Right cardiac atrium (tissue), 5 donors: ENCODE results near the gene CFAP69. TPM values are rescaled to one million over a fixed set of nuclear protein-coding genes. Genes with fewer than 3 reads are reported as not detected.

Experiments
- ATAC-seq, 2 donors: fragments of 200-7000 bp; cut with Tn5 transposase; one replicate each; pipeline versions ENCODE4 v1.8.0 to v1.9.1; 2020; ENCODE audit warnings: moderate library complexity in 2 of 2, mild to moderate bottlenecking in 1 of 2
- DNase-seq, 3 donors: peaks; one replicate each; pipeline ENCODE4 v3.0.0-alpha.2; 2020
- H3K27ac ChIP-seq: one replicate; pipeline ENCODE4 v1.5.1; 2013; ENCODE audit warnings: mild to moderate bottlenecking, low read length, control low read depth, moderate library complexity
- H3K27me3 ChIP-seq: one replicate; pipeline ENCODE4 v1.6.1; 2013; ENCODE audit not compliant: control insufficient read depth, insufficient read depth
- H3K4me1 ChIP-seq: one replicate; pipeline ENCODE4 v1.6.1; 2013; ENCODE audit warnings: low read length; ENCODE audit not compliant: control insufficient read depth, insufficient read depth
- H3K4me3 ChIP-seq: one replicate; pipeline ENCODE4 v1.5.1; 2013; ENCODE audit warnings: low read length, control low read depth
- H3K9me3 ChIP-seq: one replicate; pipeline ENCODE4 v1.6.1; 2013; ENCODE audit warnings: low read length; ENCODE audit not compliant: control insufficient read depth
- WGBS: extraction: QIAGEN DNeasy Blood & Tissue Kit; methylation state at CpG from one replicate; pipeline ENCODE4 v1.1.7; 2013; 5-methylcytosine and 5-hydroxymethylcytosine counted together
- intact Hi-C, 4 donors: fragments of 100-400 bp; cut with DNase I; formaldehyde crosslinking; loops; one replicate each; pipeline versions ENCODE4 v1.11.0 to v1.14.0; 2022 to 2023
- polyA plus RNA-seq: library from polyadenylated mRNA; stranded (reverse); fragments of 200-250 nt; gene quantifications from one replicate; pipeline ENCODE4 v1.2.3, GENCODE V29; 2013
- total RNA-seq, 4 donors: library from RNA; stranded (reverse); fragmentation: NEBNext Ultra II Directional; extraction: Animal tissue kit (Norgen Biotek cat#: 25700); gene quantifications; one replicate each; pipeline ENCODE4 v1.2.1, GENCODE V29; 2021
- donor health status: healthy with polysubstance abuse.
- donor health status: DM: no; HTN: yes; CAD: no.
- donor health status: DM: no; HTN: no; CAD: no.
- donor health status: DM: no; HTN: yes; CAD: no; lungs with severe emphysema.
- donor health status: DM: yes; HTN: yes; CAD: no.

The CFAP69 gene
- total and polyA plus RNA-seq, 5 donors: 2.3 to 7.4 (median 3.6) TPM

DNA sequence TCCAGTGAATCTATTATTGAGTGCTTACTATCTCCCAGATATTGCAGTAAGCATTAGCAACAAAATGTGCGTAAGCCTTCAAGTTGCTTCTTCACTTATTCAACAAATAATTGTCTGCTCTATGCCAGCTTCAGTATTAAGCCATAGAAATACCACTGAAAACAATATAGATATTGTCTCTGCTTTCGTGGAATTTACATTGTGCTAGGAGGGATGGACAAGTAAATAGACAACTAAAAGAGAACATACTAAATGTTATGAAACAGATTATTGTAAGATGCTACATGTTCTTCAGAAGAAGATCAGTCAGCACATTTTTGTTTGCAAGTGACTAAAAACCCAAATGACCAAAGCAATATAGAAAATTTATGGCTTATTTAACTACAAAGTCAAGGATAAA, 27.3 kb downstream of the CFAP69 start:
- WGBS: 92% methylated on average over 2 of the region's 2 CpGs
- intact Hi-C loops: no loop called here
- Histone ChIP-seq H3K27me3 (no peaks in the 10 kb centered on the region), H3K27ac (no peak overlapping the region), H3K9me3 (no peaks in the 10 kb centered on the region), H3K4me3 (no peak overlapping the region), H3K4me1 (no peaks in the 10 kb centered on the region)
- DNase-seq (no peak), ATAC-seq (no peak)

DNA sequence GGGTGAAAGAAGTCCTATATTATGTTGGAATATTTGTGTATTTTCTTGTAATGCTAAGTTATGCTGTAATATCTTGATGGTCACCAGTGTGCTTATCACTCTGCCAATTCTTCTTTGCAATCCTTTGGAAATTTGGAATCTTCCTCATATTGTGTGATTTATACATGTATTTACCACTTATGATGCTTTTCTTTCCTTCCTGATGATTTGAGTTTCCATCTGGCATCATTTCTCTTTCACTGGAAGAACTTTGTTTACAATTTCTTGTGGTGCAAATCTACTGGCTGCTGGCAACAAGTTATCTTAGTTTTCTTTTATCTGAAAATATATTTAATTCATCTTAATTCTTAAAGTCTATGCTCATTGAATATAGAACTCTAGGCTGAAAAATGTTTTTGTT, 29.2 kb downstream of the CFAP69 start:
- Histone ChIP-seq H3K27me3 (no peaks in the 10 kb centered on the region), H3K27ac (no peak overlapping the region), H3K4me1 (no peaks in the 10 kb centered on the region), H3K4me3 (no peak overlapping the region), H3K9me3 (no peaks in the 10 kb centered on the region)
- no peak for ATAC-seq
- intact Hi-C loops: no loop called here
- DNase-seq: no peak

GRCh38 chr7:90276033-90276728, 31.2 kb downstream of the CFAP69 start:
- intact Hi-C loops: no loop called here
- H3K4me3 ChIP-seq: no peak overlapping the region
- no peaks in the 10 kb centered on the region for H3K27me3 ChIP-seq
- H3K27ac ChIP-seq: no peak overlapping the region
- no peak for DNase-seq
- no peak for ATAC-seq
- no peaks in the 10 kb centered on the region for H3K9me3 ChIP-seq
- 72% methylated on average over 5 of the region's 5 CpGs for WGBS
- no peaks in the 10 kb centered on the region for H3K4me1 ChIP-seq

DNA sequence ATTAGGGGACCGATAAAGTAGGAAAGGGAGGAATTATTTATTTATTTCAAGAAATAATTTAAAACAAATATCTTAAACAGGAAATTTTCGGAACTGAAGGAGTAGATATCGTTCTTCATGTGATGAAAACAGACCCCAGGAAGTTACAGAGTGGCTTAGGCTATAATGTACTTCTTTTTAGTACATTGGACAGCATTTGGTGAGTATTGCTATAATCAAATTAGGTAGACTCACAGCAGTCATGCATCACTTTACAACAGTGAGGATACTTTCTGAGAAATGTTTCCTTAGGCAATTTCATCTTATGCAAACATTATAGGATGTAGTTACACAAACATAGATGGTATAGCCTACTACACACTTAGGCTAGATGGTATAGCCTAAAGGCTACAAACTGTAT, 43.2 kb downstream of the CFAP69 start:
- Histone ChIP-seq H3K9me3 (no peaks in the 10 kb centered on the region), H3K27ac (no peak overlapping the region), H3K4me3 (no peak overlapping the region), H3K4me1 (no peaks in the 10 kb centered on the region), H3K27me3 (no peaks in the 10 kb centered on the region)
- 84% methylated on average over 3 of the region's 3 CpGs for WGBS
- intact Hi-C loops: loop anchor here in 1 of 4 donors (10.0 kb wide), 1 partner anchor 133 kb away; the partner anchor contains the start of gene STEAP1
- no peak for ATAC-seq
- DNase-seq: no peak

GRCh38 chr7:90290244-90291113, 45.5 kb downstream of the CFAP69 start:
- 88% methylated on average over 3 of the region's 3 CpGs for WGBS
- Histone ChIP-seq H3K27ac (no peak overlapping the region), H3K4me1 (no peaks in the 10 kb centered on the region), H3K27me3 (no peaks in the 10 kb centered on the region), H3K4me3 (no peak overlapping the region), H3K9me3 (no peaks in the 10 kb centered on the region)
- DNase-seq: no peak
- intact Hi-C loops: loop anchor here in 1 of 4 donors (10.0 kb wide), 1 partner anchor 144 kb away; no protein-coding TSS in a partner anchor
- no peak for ATAC-seq

GRCh38 chr7:90298145-90299038, 53.4 kb downstream of the CFAP69 start:
- no peaks in the 10 kb centered on the region for H3K4me1 ChIP-seq
- DNase-seq: no peak
- no peaks in the 10 kb centered on the region for H3K27me3 ChIP-seq
- no peaks in the 10 kb centered on the region for H3K9me3 ChIP-seq
- ATAC-seq: peak; percentile 81 to 84
- intact Hi-C loops: loop anchor here in 1 of 4 donors (10.0 kb wide), 1 partner anchor 136 kb away; no protein-coding TSS in a partner anchor
- no peak overlapping the region for H3K4me3 ChIP-seq
- no peak overlapping the region for H3K27ac ChIP-seq
- WGBS: 61% methylated on average over 5 of the region's 5 CpGs

- Histone ChIP-seq H3K9me3 (no peaks in the 10 kb centered on the region), H3K4me3 (no peak overlapping the region), H3K4me1 (no peaks in the 10 kb centered on the region), H3K27me3 (no peaks in the 10 kb centered on the region), H3K27ac (no peak overlapping the region)
- DNase-seq: no peak
- WGBS: 94% methylated on average over 1 of the region's 1 CpG
- no peak for ATAC-seq
- intact Hi-C loops: no loop called here
Observed at GRCh38 chr7:90303241-90303640, 58.3 kb downstream of the CFAP69 start.

DNA sequence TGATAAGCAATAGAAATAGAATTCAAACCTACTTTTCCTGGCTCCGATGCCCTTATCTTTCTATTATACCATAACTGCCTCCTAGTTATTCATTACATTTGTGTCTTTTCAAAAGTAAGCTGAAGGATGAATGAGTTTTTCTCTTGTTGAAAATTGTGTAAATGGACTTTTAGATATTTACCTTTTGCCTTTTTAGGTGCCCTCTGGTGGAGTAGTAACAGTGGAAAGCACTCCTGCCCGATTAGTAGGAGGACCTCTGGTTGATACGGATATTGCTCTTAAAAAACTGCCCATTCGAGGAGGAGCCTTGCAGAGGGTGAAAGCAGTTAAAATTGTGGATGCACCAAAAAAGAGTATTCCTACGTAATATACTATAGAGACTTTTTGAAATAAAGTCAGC, 64.9 kb downstream of the CFAP69 start:
- H3K27me3 ChIP-seq: no peaks in the 10 kb centered on the region
- H3K4me1 ChIP-seq: no peaks in the 10 kb centered on the region
- 80% methylated on average over 5 of the region's 5 CpGs for WGBS
- intact Hi-C loops: loop anchor here in 1 of 4 donors (10.0 kb wide), 1 partner anchor 115 kb away; no protein-coding TSS in a partner anchor
- H3K27ac ChIP-seq: no peak overlapping the region
- no peak for ATAC-seq
- no peak for DNase-seq
- no peaks in the 10 kb centered on the region for H3K9me3 ChIP-seq
- no peak overlapping the region for H3K4me3 ChIP-seq

DNA sequence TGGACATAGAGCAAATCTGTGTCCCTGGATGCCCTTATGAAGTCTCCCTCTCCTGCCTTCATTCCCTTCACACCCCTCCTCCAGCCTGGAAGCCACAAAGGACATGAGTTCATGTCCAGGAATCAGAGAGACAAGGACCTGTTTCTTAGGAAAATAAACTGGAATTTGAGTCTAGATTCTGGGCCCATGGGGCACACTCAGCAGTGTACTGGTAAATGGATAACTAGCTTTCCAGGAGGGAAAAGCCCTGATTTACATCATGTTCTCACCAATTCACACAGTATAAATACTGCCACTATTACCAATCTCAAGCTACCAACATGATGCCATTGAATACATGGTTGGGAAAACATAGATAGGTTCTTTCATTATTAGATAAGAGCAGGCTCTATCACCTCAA, 66.2 kb downstream of the CFAP69 start:
- DNase-seq (no peak), ATAC-seq (no peak)
- intact Hi-C loops: loop anchor here in 1 of 4 donors (10.0 kb wide), 1 partner anchor 114 kb away; no protein-coding TSS in a partner anchor
- no peak overlapping the region for H3K27ac ChIP-seq
- no peaks in the 10 kb centered on the region for H3K27me3 ChIP-seq
- no peaks in the 10 kb centered on the region for H3K9me3 ChIP-seq
- H3K4me1 ChIP-seq: no peaks in the 10 kb centered on the region
- H3K4me3 ChIP-seq: no peak overlapping the region

- Histone ChIP-seq H3K27ac (no peak overlapping the region), H3K4me1 (no peaks in the 10 kb centered on the region), H3K27me3 (no peaks in the 10 kb centered on the region), H3K4me3 (no peak overlapping the region), H3K9me3 (no peaks in the 10 kb centered on the region)
- WGBS: 89% methylated on average over 2 of the region's 2 CpGs
- DNase-seq (no peak), ATAC-seq (no peak)
- intact Hi-C loops: loop anchor here in 1 of 4 donors (10.0 kb wide), 1 partner anchor 112 kb away; no protein-coding TSS in a partner anchor
Observed at GRCh38 chr7:90312745-90313144, 67.8 kb downstream of the CFAP69 start.
